HL-60 (cell line): Measurements from ENCODE around the gene CACNA1H.

Experiments
- DNase-seq, 2 experiments: peaks; one replicate each; pipeline ENCODE4 v3.0.0-alpha.2; 2010 to 2020; ENCODE audit warnings: low read depth in 1 of 2, low spot score in 1 of 2
- H3K27ac ChIP-seq: fragments of 250-450 bp; sonication (Bioruptor Pico); replicated peaks from 2 replicates; pipeline ENCODE4 v1.5.1; 2020; ENCODE audit warnings: mild to moderate bottlenecking, moderate library complexity
- H3K27me3 ChIP-seq: fragments of 250-450 bp; sonication (Bioruptor Pico); 2 replicates; pipeline ENCODE4 v1.5.1; 2021; ENCODE audit warnings: mild to moderate bottlenecking, moderate library complexity; ENCODE audit not compliant: insufficient read depth, poor library complexity, severe bottlenecking
- H3K4me3 ChIP-seq: replicated peaks from 2 replicates; pipeline ENCODE4 v1.5.1; 2011; ENCODE audit warnings: mild to moderate bottlenecking, control low read depth, low read length; ENCODE audit not compliant: insufficient read depth
- GABPA ChIP-seq: IDR thresholded peaks from 2 replicates; pipeline ENCODE4 v1.6.1; 2012; ENCODE audit warnings: low read depth
- POLR2AphosphoS5 ChIP-seq: IDR thresholded peaks from 2 replicates; pipeline ENCODE4 v1.6.1; 2012; ENCODE audit warnings: low read depth
- REST ChIP-seq: IDR thresholded peaks from 2 replicates; pipeline ENCODE4 v1.6.1; 2012; ENCODE audit warnings: low read depth; ENCODE audit not compliant: insufficient replicate concordance
- SPI1 ChIP-seq: IDR thresholded peaks from 2 replicates; pipeline ENCODE4 v1.6.1; 2012; ENCODE audit warnings: low read depth, mild to moderate bottlenecking, borderline replicate concordance
- TF ChIP-seq, protein P1 (sequence below): IDR thresholded peaks from one replicate; pipeline ENCODE4 v1.5.1; 2011; ENCODE audit warnings: low read length, control low read depth, inconsistent platforms; ENCODE audit not compliant: insufficient read depth

The CACNA1H gene

GRCh38 chr16:1173788-1174451 is 21.0 kb downstream of the CACNA1H start:
- TF ChIP-seq REST (no peak), POLR2AphosphoS5 (no peak), GABPA (no peak), SPI1 (no peak)
- TF ChIP-seq, protein P1, sequence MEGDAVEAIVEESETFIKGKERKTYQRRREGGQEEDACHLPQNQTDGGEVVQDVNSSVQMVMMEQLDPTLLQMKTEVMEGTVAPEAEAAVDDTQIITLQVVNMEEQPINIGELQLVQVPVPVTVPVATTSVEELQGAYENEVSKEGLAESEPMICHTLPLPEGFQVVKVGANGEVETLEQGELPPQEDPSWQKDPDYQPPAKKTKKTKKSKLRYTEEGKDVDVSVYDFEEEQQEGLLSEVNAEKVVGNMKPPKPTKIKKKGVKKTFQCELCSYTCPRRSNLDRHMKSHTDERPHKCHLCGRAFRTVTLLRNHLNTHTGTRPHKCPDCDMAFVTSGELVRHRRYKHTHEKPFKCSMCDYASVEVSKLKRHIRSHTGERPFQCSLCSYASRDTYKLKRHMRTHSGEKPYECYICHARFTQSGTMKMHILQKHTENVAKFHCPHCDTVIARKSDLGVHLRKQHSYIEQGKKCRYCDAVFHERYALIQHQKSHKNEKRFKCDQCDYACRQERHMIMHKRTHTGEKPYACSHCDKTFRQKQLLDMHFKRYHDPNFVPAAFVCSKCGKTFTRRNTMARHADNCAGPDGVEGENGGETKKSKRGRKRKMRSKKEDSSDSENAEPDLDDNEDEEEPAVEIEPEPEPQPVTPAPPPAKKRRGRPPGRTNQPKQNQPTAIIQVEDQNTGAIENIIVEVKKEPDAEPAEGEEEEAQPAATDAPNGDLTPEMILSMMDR = no peak
- H3K4me3 ChIP-seq = no peak overlapping the region
- no peak for DNase-seq
- H3K27ac ChIP-seq = no peak overlapping the region
- H3K27me3 ChIP-seq = no peaks in the 10 kb centered on the region

- no peak for TF ChIP-seq GABPA
- TF ChIP-seq, protein P1 = no peak
- no peak for DNase-seq
- H3K27ac ChIP-seq = no peak overlapping the region
- H3K4me3 ChIP-seq = no peak overlapping the region
- H3K27me3 ChIP-seq = no peaks in the 10 kb centered on the region
Observed at GRCh38 chr16:1174477-1175357, 21.8 kb downstream of the CACNA1H start.

DNA sequence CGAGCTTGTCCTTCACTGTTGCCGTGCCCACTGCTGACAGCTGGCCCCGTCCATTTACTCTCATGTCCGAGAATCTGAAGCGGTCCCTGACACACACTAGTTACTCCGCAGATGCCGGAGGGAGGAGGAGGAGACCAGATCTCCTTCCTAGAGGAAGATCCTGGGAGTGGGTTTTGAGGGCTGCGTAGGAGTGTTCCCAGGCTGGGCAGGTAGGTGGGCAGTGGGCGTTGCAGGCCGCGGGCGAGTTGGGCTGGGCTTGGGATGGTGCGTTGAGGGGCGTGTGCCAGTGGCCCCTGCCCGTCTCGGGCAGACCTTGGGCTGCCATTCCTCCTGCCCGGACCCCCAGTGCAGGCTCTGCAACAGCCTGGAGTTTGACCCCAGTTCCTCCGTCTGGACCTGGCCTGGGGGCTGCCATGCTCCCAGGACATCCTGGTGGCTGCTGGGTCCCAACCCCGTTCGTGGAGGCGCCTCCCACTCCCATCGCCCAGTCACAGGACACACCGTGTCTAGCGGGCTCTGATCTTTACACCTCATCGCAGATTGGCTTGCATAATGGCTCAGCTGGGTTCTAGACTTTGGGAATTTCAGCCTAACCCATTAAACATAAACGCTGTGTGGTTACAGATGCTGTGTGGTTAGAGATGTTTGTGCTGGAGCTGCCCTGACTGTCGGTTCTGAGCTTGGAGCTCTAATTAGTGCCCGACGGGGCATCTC is 22.8 kb downstream of the CACNA1H start:
- DNase-seq = no peak
- Histone ChIP-seq H3K27ac (no peak overlapping the region), H3K4me3 (no peak overlapping the region), H3K27me3 (no peaks in the 10 kb centered on the region)
- TF ChIP-seq SPI1 (no peak), POLR2AphosphoS5 (no peak), GABPA (no peak), REST (no peak)
- TF ChIP-seq, protein P1 = no peak
